ENCODE data around the gene REL. TPM values are rescaled to one million over a fixed set of nuclear protein-coding genes. Genes with fewer than 3 reads are reported as not detected.

REL gene
- total RNA-seq, 1 experiment from 2014 or later, result 10.0 TPM

- TF ChIP-seq TCF7L2 (IDR thresholded peaks at IDR 0.05; ENCODE audit: low read depth, low read length) (no peak), SIN3A (IDR thresholded peaks at IDR 0.05; ENCODE audit: borderline replicate concordance, insufficient read depth, low read depth, low read length) (no peak), REST (IDR thresholded peaks at IDR 0.05; ENCODE audit: insufficient read depth in 1 of 2, low read depth in 2 of 2, low read length in 1 of 2) (no peak), POLR2AphosphoS5 (IDR thresholded peaks at IDR 0.05; ENCODE audit: low read depth, low read length) (no peak)
- TF ChIP-seq, protein P1, sequence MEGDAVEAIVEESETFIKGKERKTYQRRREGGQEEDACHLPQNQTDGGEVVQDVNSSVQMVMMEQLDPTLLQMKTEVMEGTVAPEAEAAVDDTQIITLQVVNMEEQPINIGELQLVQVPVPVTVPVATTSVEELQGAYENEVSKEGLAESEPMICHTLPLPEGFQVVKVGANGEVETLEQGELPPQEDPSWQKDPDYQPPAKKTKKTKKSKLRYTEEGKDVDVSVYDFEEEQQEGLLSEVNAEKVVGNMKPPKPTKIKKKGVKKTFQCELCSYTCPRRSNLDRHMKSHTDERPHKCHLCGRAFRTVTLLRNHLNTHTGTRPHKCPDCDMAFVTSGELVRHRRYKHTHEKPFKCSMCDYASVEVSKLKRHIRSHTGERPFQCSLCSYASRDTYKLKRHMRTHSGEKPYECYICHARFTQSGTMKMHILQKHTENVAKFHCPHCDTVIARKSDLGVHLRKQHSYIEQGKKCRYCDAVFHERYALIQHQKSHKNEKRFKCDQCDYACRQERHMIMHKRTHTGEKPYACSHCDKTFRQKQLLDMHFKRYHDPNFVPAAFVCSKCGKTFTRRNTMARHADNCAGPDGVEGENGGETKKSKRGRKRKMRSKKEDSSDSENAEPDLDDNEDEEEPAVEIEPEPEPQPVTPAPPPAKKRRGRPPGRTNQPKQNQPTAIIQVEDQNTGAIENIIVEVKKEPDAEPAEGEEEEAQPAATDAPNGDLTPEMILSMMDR (IDR thresholded peaks at IDR 0.05), result no peak
- BruUV-seq (replicated peaks), result no TSS peak
- no peak for DNase-seq (ENCODE audit: low read depth, low spot score)
- H3K4me3 ChIP-seq (ENCODE audit: low read depth in 2 of 2, low read length in 2 of 2), result no peak overlapping the region
- ChIA-PET CTCF (interaction anchor here (0.6 kb wide), 1 partner anchor 33 kb away, joined by 4 read pairs; no protein-coding TSS in a partner anchor), POLR2A (no interaction called here)
- no peak for ATAC-seq
- H3K27ac ChIP-seq (ENCODE audit: low read length), result no peak overlapping the region
- H3K36me3 ChIP-seq (ENCODE audit: control insufficient read depth, insufficient read depth, low read length), result no peaks in the 10 kb centered on the region
- intact Hi-C loops (cut with micrococcal nuclease; ENCODE audit: unreplicated experiment), result no loop called here
- in situ Hi-C loops (cut with HindIII; ENCODE audit: low pct_unique_long_range_greater_than_20kb, low sequenced_read_pairs), result no loop called here
- H3K4me1 ChIP-seq (ENCODE audit: control insufficient read depth, insufficient read depth, low read length), result no peaks in the 10 kb centered on the region
- H3K27me3 ChIP-seq (ENCODE audit: control insufficient read depth, insufficient read depth, low read length), result no peaks in the 10 kb centered on the region
- no peaks in the 10 kb centered on the region for H3K9me3 ChIP-seq (ENCODE audit: control insufficient read depth, insufficient read depth, low read depth, low read length)
Measured at GRCh38 chr2:60936757-60937156, 55.4 kb downstream of the REL start.

DNA sequence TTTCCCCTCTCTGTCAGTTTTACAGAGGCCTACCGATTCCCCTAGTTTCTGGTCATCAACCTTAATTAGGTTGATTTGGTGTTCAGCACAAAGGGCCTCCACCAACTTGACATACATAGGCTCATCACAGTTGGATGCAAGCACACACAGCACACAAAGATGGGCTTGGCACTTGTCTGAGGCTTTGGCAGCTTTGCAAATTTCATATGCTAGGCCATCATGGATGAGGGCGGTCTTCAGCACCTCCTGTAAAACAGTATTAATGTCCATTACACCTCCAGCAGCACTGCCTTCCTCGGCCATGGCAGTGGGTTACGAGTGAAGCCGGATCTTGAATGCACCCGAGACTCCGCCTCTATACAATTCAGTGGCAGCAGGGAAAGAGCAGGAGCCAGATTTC is 56.9 kb downstream of the REL start:
- POLR2A ChIA-PET, result no interaction called here
- H3K9me3 ChIP-seq (ENCODE audit: control insufficient read depth, insufficient read depth, low read depth, low read length), result no peaks in the 10 kb centered on the region
- in situ Hi-C loops (cut with HindIII; ENCODE audit: low pct_unique_long_range_greater_than_20kb, low sequenced_read_pairs) (no loop called here), intact Hi-C loops (cut with micrococcal nuclease; ENCODE audit: unreplicated experiment) (no loop called here)
- DNase-seq (ENCODE audit: low read depth, low spot score) (no peak), ATAC-seq (no peak)
- no peak overlapping the region for H3K27ac ChIP-seq (ENCODE audit: low read length)
- H3K36me3 ChIP-seq (ENCODE audit: control insufficient read depth, insufficient read depth, low read length), result no peaks in the 10 kb centered on the region
- H3K4me3 ChIP-seq (ENCODE audit: low read depth in 2 of 2, low read length in 2 of 2), result no peak overlapping the region
- H3K27me3 ChIP-seq (ENCODE audit: control insufficient read depth, insufficient read depth, low read length), result no peaks in the 10 kb centered on the region
- no peaks in the 10 kb centered on the region for H3K4me1 ChIP-seq (ENCODE audit: control insufficient read depth, insufficient read depth, low read length)
- CTCF ChIA-PET, result no interaction called here
- TF ChIP-seq POLR2AphosphoS5 (IDR thresholded peaks at IDR 0.05; ENCODE audit: low read depth, low read length), result no peak
- no TSS peak for BruUV-seq (replicated peaks)

- no TSS peak for BruUV-seq (replicated peaks)
- CTCF ChIA-PET, result no interaction called here
- POLR2A ChIA-PET, result no interaction called here
Measured at GRCh38 chr2:60939622-60940021, 58.2 kb downstream of the REL start.

More at GRCh38 chr2:60939622-60940021, 58.2 kb downstream of the REL start:
- H3K36me3 ChIP-seq (ENCODE audit: control insufficient read depth, insufficient read depth, low read length), result no peaks in the 10 kb centered on the region
- in situ Hi-C loops (cut with HindIII; ENCODE audit: low pct_unique_long_range_greater_than_20kb, low sequenced_read_pairs), result no loop called here
- intact Hi-C loops (cut with micrococcal nuclease; ENCODE audit: unreplicated experiment), result no loop called here
- H3K27ac ChIP-seq (ENCODE audit: low read length), result no peak overlapping the region
- H3K9me3 ChIP-seq (ENCODE audit: control insufficient read depth, insufficient read depth, low read depth, low read length), result no peaks in the 10 kb centered on the region
- no peak for TF ChIP-seq TCF7L2 (IDR thresholded peaks at IDR 0.05; ENCODE audit: low read depth, low read length)
- TF ChIP-seq REST (IDR thresholded peaks at IDR 0.05; ENCODE audit: insufficient read depth in 1 of 2, low read depth in 2 of 2, low read length in 1 of 2), result no peak
- TF ChIP-seq, protein P1 (IDR thresholded peaks at IDR 0.05), result no peak
- TF ChIP-seq SIN3A (IDR thresholded peaks at IDR 0.05; ENCODE audit: borderline replicate concordance, insufficient read depth, low read depth, low read length), result no peak
- TF ChIP-seq POLR2AphosphoS5 (IDR thresholded peaks at IDR 0.05; ENCODE audit: low read depth, low read length), result no peak
- H3K4me1 ChIP-seq (ENCODE audit: control insufficient read depth, insufficient read depth, low read length), result no peaks in the 10 kb centered on the region
- ATAC-seq (no peak), DNase-seq (ENCODE audit: low read depth, low spot score) (no peak)
- no peaks in the 10 kb centered on the region for H3K27me3 ChIP-seq (ENCODE audit: control insufficient read depth, insufficient read depth, low read length)
- no peak overlapping the region for H3K4me3 ChIP-seq (ENCODE audit: low read depth in 2 of 2, low read length in 2 of 2)
